Measurements from ENCODE around the gene TECPR2. TPM values are rescaled to one million over a fixed set of nuclear protein-coding genes. Genes with fewer than 3 reads are reported as not detected.

The TECPR2 gene
- total and polyA plus RNA-seq, 2 donors from 2014 or later: 6.0 to 30.2 TPM

GRCh38 chr14:102418169-102418852 lies 55.6 kb downstream of the TECPR2 start:
- no peaks in the 10 kb centered on the region for H3K9me3 ChIP-seq (ENCODE audit: control insufficient read depth in 2 of 3, insufficient read depth in 1 of 3, low read length in 3 of 3)
- H3K27ac ChIP-seq (ENCODE audit: low read depth in 2 of 2, low read length in 2 of 2): no peak overlapping the region
- H3K36me3 ChIP-seq (ENCODE audit: control insufficient read depth in 2 of 3, insufficient read depth in 3 of 3, low read length in 3 of 3): peaks cover 0 to 12% (median 10%) of the 10 kb centered on the region in 3 donors
- H3K4me1 ChIP-seq (ENCODE audit: control insufficient read depth in 2 of 3, insufficient read depth in 2 of 3, low read depth in 1 of 3, low read length in 3 of 3): no peaks in the 10 kb centered on the region
- H3K27me3 ChIP-seq (ENCODE audit: control insufficient read depth, insufficient read depth, low read length): no peaks in the 10 kb centered on the region
- intact Hi-C loops (cut with DNase I): no loop called here
- no peak overlapping the region for H3K9ac ChIP-seq (ENCODE audit: low read length in 3 of 3)
- no peak overlapping the region for H3K4me3 ChIP-seq (ENCODE audit: low read length in 3 of 3)
- no peak for TF ChIP-seq CTCF (IDR thresholded peaks at IDR 0.05; ENCODE audit: borderline replicate concordance, extremely low read depth, insufficient read depth)
- DNase-seq (no peak), FAIRE-seq (no peak)

- FAIRE-seq (no peak), DNase-seq (no peak)
- no peak for TF ChIP-seq CTCF (IDR thresholded peaks at IDR 0.05; ENCODE audit: borderline replicate concordance, extremely low read depth, insufficient read depth)
These were observed 56.1 kb downstream of the TECPR2 start for GRCh38 chr14:102418853-102419240.

GRCh38 chr14:102419276-102419675 lies 56.5 kb downstream of the TECPR2 start:
- FAIRE-seq (no peak), DNase-seq (peak in 1 of 5 donors; percentile 50)
- no peak overlapping the region for H3K4me3 ChIP-seq (ENCODE audit: low read length in 3 of 3)
- no peak overlapping the region for H3K27ac ChIP-seq (ENCODE audit: low read depth in 2 of 2, low read length in 2 of 2)
- no peak overlapping the region for H3K9ac ChIP-seq (ENCODE audit: low read length in 3 of 3)
- intact Hi-C loops (cut with DNase I): no loop called here
- H3K36me3 ChIP-seq (ENCODE audit: control insufficient read depth in 2 of 3, insufficient read depth in 3 of 3, low read length in 3 of 3): peaks cover 0 to 14% (median 10%) of the 10 kb centered on the region in 3 donors
- H3K9me3 ChIP-seq (ENCODE audit: control insufficient read depth in 2 of 3, insufficient read depth in 1 of 3, low read length in 3 of 3): no peaks in the 10 kb centered on the region
- no peaks in the 10 kb centered on the region for H3K27me3 ChIP-seq (ENCODE audit: control insufficient read depth, insufficient read depth, low read length)
- no peaks in the 10 kb centered on the region for H3K4me1 ChIP-seq (ENCODE audit: control insufficient read depth in 2 of 3, insufficient read depth in 2 of 3, low read depth in 1 of 3, low read length in 3 of 3)
- TF ChIP-seq CTCF (IDR thresholded peaks at IDR 0.05; ENCODE audit: borderline replicate concordance, extremely low read depth, insufficient read depth): no peak

More at GRCh38 chr14:102418853-102419240, 56.1 kb downstream of the TECPR2 start:
- Histone ChIP-seq H3K27me3 (ENCODE audit: control insufficient read depth, insufficient read depth, low read length) (no peaks in the 10 kb centered on the region), H3K9ac (ENCODE audit: low read length in 3 of 3) (no peak overlapping the region), H3K36me3 (ENCODE audit: control insufficient read depth in 2 of 3, insufficient read depth in 3 of 3, low read length in 3 of 3) (peaks cover 0 to 14% (median 10%) of the 10 kb centered on the region in 3 donors), H3K9me3 (ENCODE audit: control insufficient read depth in 2 of 3, insufficient read depth in 1 of 3, low read length in 3 of 3) (no peaks in the 10 kb centered on the region), H3K4me3 (ENCODE audit: low read length in 3 of 3) (no peak overlapping the region), H3K27ac (ENCODE audit: low read depth in 2 of 2, low read length in 2 of 2) (no peak overlapping the region), H3K4me1 (ENCODE audit: control insufficient read depth in 2 of 3, insufficient read depth in 2 of 3, low read depth in 1 of 3, low read length in 3 of 3) (no peaks in the 10 kb centered on the region)
- intact Hi-C loops (cut with DNase I): no loop called here
